Stimulated activated CD4-positive, alpha-beta T cell treated with anti-CD3 and anti-CD28 coated beads, Interleukin-12 subunit alpha, Interleukin-12 subunit beta, amount 100 ng/mL, for 48 hours (primary cell): ENCODE results near the gene ATP1A2.
A peak's percentile ranks its signal among the peaks of the same experiment; 100 is the strongest.

Source experiments
- DNase-seq, 3 donors: peaks; one replicate each; pipeline ENCODE4 v3.0.0-alpha.2; 2020; ENCODE audit warnings: low read depth in 2 of 3, low spot score in 1 of 3

ATP1A2 gene

GRCh38 chr1:160115545-160116282 lies at the start of gene ATP1A2:
Gene ATP1A2 (plus strand): TSS chr1:160115759. CDS start chr1:160115862, 103 bp downstream.
- no peak for DNase-seq

GRCh38 chr1:160066829-160067745 lies 48.5 kb upstream of the ATP1A2 start:
- DNase-seq, result no peak

- DNase-seq, result no peak
Measured at GRCh38 chr1:160068225-160068624, 47.3 kb upstream of the ATP1A2 start.

GRCh38 chr1:160069460-160070231 lies 45.9 kb upstream of the ATP1A2 start, which contains the start of gene KCNJ10:
Gene KCNJ10 (minus strand): TSS chr1:160070160. CDS start chr1:160042532, 27,628 bp downstream.
- no peak for DNase-seq

- peak in 2 of 3 donors; percentile 24 to 36 for DNase-seq
Measured at GRCh38 chr1:160070243-160071163, 45.1 kb upstream of the ATP1A2 start.

DNA sequence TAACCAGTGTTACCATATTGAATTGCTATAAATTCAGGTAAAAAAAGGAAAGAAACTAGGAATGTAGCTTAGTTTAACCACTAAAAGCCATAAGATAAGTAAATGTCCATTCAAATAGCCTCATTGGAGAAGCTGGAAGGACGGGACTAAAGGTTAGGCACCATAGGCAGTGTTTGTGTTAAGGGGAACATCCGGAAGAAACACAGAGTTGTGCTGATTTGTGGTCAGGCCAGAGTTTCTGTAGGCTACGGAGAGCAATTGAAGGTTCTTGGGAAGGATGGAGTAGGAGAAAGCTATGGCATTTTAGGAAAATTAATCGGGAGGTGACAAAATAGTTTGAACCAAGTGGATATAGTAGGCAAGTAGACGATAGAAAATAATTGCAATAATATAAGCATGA lies 44.3 kb upstream of the ATP1A2 start:
- no peak for DNase-seq

GRCh38 chr1:160074865-160075264 lies 40.7 kb upstream of the ATP1A2 start:
- no peak for DNase-seq

GRCh38 chr1:160075836-160076235 lies 39.7 kb upstream of the ATP1A2 start:
- no peak for DNase-seq

- DNase-seq, result no peak
Measured at GRCh38 chr1:160076295-160076694, 39.3 kb upstream of the ATP1A2 start.

DNA sequence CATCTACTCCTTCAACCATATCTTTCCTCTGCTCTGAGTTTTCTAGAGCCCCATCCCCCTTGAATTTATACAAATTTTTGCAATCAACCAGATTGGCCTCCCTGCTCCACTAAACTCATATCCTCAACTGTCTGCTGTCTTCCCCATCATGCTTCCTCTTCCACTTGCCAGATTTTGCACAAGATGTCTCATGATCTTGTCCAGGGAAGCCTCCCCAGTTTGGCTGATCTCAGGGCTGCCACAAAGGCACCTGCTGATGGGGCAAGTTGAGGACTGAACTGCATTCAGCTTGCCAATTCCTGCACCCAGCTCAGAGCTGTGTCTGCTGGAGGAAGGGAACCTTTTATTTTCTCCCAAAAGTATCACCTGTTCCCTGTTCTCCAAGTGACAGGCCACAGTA lies 38.1 kb upstream of the ATP1A2 start:
- no peak for DNase-seq

- DNase-seq, result peak; percentile 50 to 67 (median 63)
Measured at GRCh38 chr1:160078512-160079195, 36.9 kb upstream of the ATP1A2 start.

DNA sequence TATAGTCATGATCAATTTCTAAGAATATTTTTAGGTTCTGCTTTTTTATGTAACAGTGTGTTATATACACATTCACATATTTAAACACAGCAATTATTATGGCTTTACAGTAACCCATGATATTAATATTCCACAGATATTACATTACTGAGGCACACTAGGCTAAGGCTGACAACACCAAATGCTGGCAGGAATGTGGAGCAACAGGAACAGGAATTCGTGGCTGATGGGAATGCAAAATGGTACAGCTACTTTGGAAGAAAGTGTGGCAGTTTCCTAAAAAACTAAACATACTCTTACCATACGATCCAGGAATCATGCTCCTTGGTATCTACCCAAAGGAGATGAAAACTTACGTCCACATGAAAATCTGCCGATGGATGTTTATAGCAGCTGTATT lies 36.1 kb upstream of the ATP1A2 start:
- DNase-seq, result no peak

DNA sequence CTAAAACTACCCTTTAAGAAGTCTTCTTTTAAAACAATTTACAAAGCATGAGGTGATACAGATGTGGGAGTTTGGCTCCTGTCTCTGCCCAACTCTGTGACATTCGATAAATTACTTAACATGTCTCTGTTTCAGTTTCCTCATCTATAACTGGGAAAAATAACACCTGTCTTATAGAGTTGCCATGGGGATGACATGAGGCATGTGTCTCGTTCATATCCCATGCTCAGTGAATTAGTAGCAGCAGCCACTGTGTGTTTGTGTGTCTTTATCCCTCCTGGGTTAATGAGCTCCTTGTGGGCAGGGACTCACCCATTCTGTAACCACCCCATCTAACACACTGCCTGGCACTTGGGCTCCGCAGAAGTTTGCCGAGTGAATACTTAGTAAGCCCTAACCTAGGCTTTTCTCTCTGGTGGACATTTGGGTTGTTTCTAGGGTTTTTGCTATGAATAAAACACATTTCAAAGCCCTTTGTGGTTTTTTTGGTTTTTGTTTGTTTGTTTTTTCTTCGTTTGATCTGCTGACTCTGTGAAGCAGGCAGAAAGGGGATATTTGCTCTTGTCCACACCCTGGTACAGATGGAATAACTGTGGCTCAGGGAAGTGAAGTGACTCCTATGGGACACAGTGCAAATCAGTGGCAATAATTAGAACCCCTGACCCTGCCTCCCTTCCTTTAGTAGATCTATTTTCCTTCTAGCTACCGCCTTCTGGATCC lies 35.0 kb upstream of the ATP1A2 start:
- no peak for DNase-seq

GRCh38 chr1:160081261-160081936 lies 34.2 kb upstream of the ATP1A2 start, which contains the start of gene KCNJ9:
Gene KCNJ9 (plus strand): TSS chr1:160081538. CDS start chr1:160084031, 2,493 bp downstream.
- DNase-seq, result no peak

DNA sequence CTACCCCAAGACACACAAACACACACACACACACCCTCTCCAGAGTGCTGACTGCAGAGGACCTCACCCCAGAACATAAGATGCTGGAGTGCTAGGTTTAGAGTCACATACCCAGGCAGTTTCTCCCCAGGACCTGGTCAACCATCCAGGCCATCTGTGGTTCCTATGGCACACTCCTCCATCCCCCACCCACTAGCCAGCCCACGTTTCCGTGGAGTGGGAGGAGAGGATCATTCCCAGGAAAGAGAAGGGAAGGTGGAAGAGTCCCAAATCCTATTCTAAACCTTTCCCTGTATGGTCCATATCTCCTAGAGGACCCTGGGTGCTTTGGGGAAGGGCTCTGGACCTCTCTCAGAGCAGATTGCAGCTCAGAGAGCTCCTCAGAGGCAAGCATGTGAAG lies 33.1 kb upstream of the ATP1A2 start:
- no peak for DNase-seq

DNA sequence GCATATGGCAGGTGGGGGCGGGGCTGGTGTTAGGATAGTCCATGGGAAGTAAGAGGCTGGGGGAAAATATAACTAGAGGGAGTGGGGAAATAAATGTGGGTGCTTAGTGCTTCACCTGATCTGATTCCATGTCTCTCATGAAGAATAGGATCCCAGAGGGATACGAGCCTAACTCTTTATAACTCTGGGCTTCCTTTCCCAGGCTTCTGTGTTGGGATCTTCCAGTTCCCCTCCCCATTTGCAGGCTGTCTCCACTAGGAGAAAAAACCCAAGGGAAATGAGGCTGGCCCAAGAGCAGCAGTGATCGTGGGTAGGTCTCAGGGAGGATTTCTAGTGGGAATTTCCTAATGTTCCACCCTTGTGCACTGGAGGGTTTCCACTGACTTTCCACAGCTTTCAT lies 32.6 kb upstream of the ATP1A2 start:
- DNase-seq, result no peak

DNA sequence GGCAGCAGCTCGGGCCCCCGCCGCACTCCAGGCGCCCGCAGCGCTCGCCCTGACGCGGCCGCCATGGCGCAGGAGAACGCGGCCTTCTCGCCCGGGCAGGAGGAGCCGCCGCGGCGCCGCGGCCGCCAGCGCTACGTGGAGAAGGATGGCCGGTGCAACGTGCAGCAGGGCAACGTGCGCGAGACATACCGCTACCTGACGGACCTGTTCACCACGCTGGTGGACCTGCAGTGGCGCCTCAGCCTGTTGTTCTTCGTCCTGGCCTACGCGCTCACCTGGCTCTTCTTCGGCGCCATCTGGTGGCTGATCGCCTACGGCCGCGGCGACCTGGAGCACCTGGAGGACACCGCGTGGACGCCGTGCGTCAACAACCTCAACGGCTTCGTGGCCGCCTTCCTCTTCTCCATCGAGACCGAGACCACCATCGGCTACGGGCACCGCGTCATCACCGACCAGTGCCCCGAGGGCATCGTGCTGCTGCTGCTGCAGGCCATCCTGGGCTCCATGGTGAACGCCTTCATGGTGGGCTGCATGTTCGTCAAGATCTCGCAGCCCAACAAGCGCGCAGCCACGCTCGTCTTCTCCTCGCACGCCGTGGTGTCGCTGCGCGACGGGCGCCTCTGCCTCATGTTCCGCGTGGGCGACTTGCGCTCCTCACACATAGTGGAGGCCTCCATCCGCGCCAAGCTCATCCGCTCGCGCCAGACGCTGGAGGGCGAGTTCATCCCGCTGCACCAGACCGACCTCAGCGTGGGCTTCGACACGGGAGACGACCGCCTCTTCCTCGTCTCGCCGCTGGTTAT lies 31.4 kb upstream of the ATP1A2 start:
- DNase-seq, result peak; percentile 50 to 67 (median 66)
